Vagina (tissue), 2 donors: Measurements from ENCODE around the gene ZNF487. TPM values are rescaled to one million over a fixed set of nuclear protein-coding genes. Genes with fewer than 3 reads are reported as not detected.

Experiments used
- DNase-seq, 2 donors: peaks; one replicate each; pipeline ENCODE4 v3.0.0-alpha.2; 2017; ENCODE audit errors: extremely low spot score in 2 of 2
- H3K27ac ChIP-seq: fragments of 200-600 bp; sonication (generic); one replicate; pipeline ENCODE4 v1.5.1; 2019
- H3K27me3 ChIP-seq: fragments of 200-600 bp; sonication (generic); one replicate; pipeline ENCODE4 v1.5.1; 2019
- H3K36me3 ChIP-seq, 2 donors: fragments of 200-600 bp; sonication (generic); one replicate each; pipeline ENCODE4 v1.5.1; 2017 to 2019
- H3K4me1 ChIP-seq: fragments of 200-600 bp; sonication (generic); one replicate; pipeline ENCODE4 v1.5.1; 2019
- H3K4me3 ChIP-seq, 2 donors: fragments of 200-600 bp; sonication (generic); 1 replicate in 1 of 2; 2 replicates in 1 of 2; pipeline ENCODE4 v1.5.1; 2016 to 2019
- H3K9me3 ChIP-seq: fragments of 200-600 bp; sonication (generic); one replicate; pipeline ENCODE4 v1.5.1; 2019
- CTCF ChIP-seq, 3 experiments: fragments of 450-650 bp in 2 of 3; fragments of 200-600 bp in 1 of 3; sonication (generic) in 1 of 3; IDR thresholded peaks; one replicate each; pipeline ENCODE4 v1.5.1; 2017 to 2019; ENCODE audit warnings: antibody characterized with exemption in 3 of 3, mild to moderate bottlenecking in 2 of 3, moderate library complexity in 2 of 3
- POLR2A ChIP-seq, 2 donors: fragments of 450-650 bp; IDR thresholded peaks; one replicate each; pipeline ENCODE4 v1.6.1; 2017; ENCODE audit warnings: antibody characterized with exemption in 2 of 2, mild to moderate bottlenecking in 2 of 2, moderate library complexity in 2 of 2
- POLR2AphosphoS5 ChIP-seq, 2 donors: sonication (generic); formaldehyde crosslinking; IDR thresholded peaks; one replicate each; pipeline ENCODE4 v1.9.0; 2017; ENCODE audit warnings: antibody characterized with exemption in 2 of 2, mild to moderate bottlenecking in 2 of 2, low read depth in 1 of 2; ENCODE audit not compliant: insufficient read depth in 1 of 2
- intact Hi-C: fragments of 100-400 bp; cut with DNase I; formaldehyde crosslinking; loops from one replicate; pipeline ENCODE4 v1.15.1; 2023
- total RNA-seq: library from RNA; depleted of rRNA; stranded (reverse); fragments of >200 nt; gene quantifications from one replicate; pipeline ENCODE4 v1.2.3, GENCODE V29; 2016

Gene ZNF487
- total RNA-seq, 1 donor from 2014 or later = 4.2 TPM

- DNase-seq = no peak
- no peaks in the 10 kb centered on the region for H3K27me3 ChIP-seq
- peaks cover 87% of the 10 kb centered on the region for H3K4me1 ChIP-seq
- no peaks in the 10 kb centered on the region for H3K9me3 ChIP-seq
- H3K36me3 ChIP-seq = peaks cover 0 to 1% of the 10 kb centered on the region in 2 donors
- no peak for TF ChIP-seq CTCF (IDR thresholded peaks at IDR 0.05)
- TF ChIP-seq POLR2A (IDR thresholded peaks at IDR 0.05) = no peak
- no peak for TF ChIP-seq POLR2AphosphoS5 (IDR thresholded peaks at IDR 0.05; ENCODE audit: insufficient read depth in 1 of 2, low read depth in 1 of 2)
- H3K27ac ChIP-seq = no peak overlapping the region
- no peak overlapping the region for H3K4me3 ChIP-seq
- intact Hi-C loops = no loop called here
Observed at GRCh38 chr10:43399320-43400310, 37.3 kb upstream of the ZNF487 start.

GRCh38 chr10:43401627-43402026, 35.3 kb upstream of the ZNF487 start:
- Histone ChIP-seq H3K4me3 (no peak overlapping the region), H3K36me3 (no peaks in the 10 kb centered on the region), H3K9me3 (no peaks in the 10 kb centered on the region), H3K4me1 (peaks cover 93% of the 10 kb centered on the region), H3K27me3 (no peaks in the 10 kb centered on the region), H3K27ac (no peak overlapping the region)
- no peak for TF ChIP-seq POLR2AphosphoS5 (IDR thresholded peaks at IDR 0.05; ENCODE audit: insufficient read depth in 1 of 2, low read depth in 1 of 2)
- TF ChIP-seq CTCF (IDR thresholded peaks at IDR 0.05) = no peak
- TF ChIP-seq POLR2A (IDR thresholded peaks at IDR 0.05) = no peak
- DNase-seq = no peak
- intact Hi-C loops = no loop called here

GRCh38 chr10:43402176-43402575, 34.7 kb upstream of the ZNF487 start:
- H3K9me3 ChIP-seq = no peaks in the 10 kb centered on the region
- H3K36me3 ChIP-seq = no peaks in the 10 kb centered on the region
- H3K27ac ChIP-seq = no peak overlapping the region
- no peak overlapping the region for H3K4me3 ChIP-seq
- intact Hi-C loops = no loop called here
- H3K4me1 ChIP-seq = peaks cover 94% of the 10 kb centered on the region
- H3K27me3 ChIP-seq = no peaks in the 10 kb centered on the region
- TF ChIP-seq POLR2AphosphoS5 (IDR thresholded peaks at IDR 0.05; ENCODE audit: insufficient read depth in 1 of 2, low read depth in 1 of 2) (no peak), POLR2A (IDR thresholded peaks at IDR 0.05) (no peak), CTCF (IDR thresholded peaks at IDR 0.05) (no peak)
- no peak for DNase-seq

- H3K27ac ChIP-seq = no peak overlapping the region
- DNase-seq = no peak
- no peak overlapping the region for H3K4me3 ChIP-seq
- TF ChIP-seq POLR2A (IDR thresholded peaks at IDR 0.05) = no peak
- TF ChIP-seq POLR2AphosphoS5 (IDR thresholded peaks at IDR 0.05; ENCODE audit: insufficient read depth in 1 of 2, low read depth in 1 of 2) = no peak
- TF ChIP-seq CTCF (IDR thresholded peaks at IDR 0.05) = no peak
- no peaks in the 10 kb centered on the region for H3K27me3 ChIP-seq
- H3K36me3 ChIP-seq = no peaks in the 10 kb centered on the region
- no peaks in the 10 kb centered on the region for H3K9me3 ChIP-seq
- peaks cover 88% of the 10 kb centered on the region for H3K4me1 ChIP-seq
- intact Hi-C loops = no loop called here
Observed at GRCh38 chr10:43402880-43403452, 33.9 kb upstream of the ZNF487 start.
